Measurements from ENCODE around the gene PFN1. TPM values are rescaled to one million over a fixed set of nuclear protein-coding genes. Genes with fewer than 3 reads are reported as not detected.
A peak's percentile ranks its signal among the peaks of the same experiment; 100 is the strongest.

Gene PFN1
- total and polyA plus RNA-seq, 9 of the 15 experiments (the other 6 are each of a cell fraction or from before 2014, with no cell fraction given), result 60.5 to 1,479 (median 456) TPM

- TF ChIP-seq, protein P1, sequence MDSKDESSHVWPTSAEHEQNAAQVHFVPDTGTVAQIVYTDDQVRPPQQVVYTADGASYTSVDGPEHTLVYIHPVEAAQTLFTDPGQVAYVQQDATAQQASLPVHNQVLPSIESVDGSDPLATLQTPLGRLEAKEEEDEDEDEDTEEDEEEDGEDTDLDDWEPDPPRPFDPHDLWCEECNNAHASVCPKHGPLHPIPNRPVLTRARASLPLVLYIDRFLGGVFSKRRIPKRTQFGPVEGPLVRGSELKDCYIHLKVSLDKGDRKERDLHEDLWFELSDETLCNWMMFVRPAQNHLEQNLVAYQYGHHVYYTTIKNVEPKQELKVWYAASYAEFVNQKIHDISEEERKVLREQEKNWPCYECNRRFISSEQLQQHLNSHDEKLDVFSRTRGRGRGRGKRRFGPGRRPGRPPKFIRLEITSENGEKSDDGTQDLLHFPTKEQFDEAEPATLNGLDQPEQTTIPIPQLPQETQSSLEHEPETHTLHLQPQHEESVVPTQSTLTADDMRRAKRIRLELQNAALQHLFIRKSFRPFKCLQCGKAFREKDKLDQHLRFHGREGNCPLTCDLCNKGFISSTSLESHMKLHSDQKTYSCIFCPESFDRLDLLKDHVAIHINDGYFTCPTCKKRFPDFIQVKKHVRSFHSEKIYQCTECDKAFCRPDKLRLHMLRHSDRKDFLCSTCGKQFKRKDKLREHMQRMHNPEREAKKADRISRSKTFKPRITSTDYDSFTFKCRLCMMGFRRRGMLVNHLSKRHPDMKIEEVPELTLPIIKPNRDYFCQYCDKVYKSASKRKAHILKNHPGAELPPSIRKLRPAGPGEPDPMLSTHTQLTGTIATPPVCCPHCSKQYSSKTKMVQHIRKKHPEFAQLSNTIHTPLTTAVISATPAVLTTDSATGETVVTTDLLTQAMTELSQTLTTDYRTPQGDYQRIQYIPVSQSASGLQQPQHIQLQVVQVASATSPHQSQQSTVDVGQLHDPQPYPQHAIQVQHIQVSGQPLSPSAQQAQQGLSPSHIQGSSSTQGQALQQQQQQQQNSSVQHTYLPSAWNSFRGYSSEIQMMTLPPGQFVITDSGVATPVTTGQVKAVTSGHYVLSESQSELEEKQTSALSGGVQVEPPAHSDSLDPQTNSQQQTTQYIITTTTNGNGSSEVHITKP (IDR thresholded peaks at IDR 0.05; ENCODE audit: partially characterized antibody), result peak; percentile 96
- no peak for TF ChIP-seq BRF1 (IDR thresholded peaks at IDR 0.05; ENCODE audit: borderline replicate concordance, extremely low read depth, insufficient read length)
- TF ChIP-seq SNIP1 (IDR thresholded peaks at IDR 0.05; ENCODE audit: low read depth), result no peak; the same call in 1 of the 2 replicates
- TF ChIP-seq MTF1 (CRISPR knock-in tag; IDR thresholded peaks at IDR 0.05; ENCODE audit: borderline replicate concordance), result no peak
- TF ChIP-seq RBFOX2 (IDR thresholded peaks at IDR 0.05; ENCODE audit: low read depth, low read length), result peak; percentile 88
- TF ChIP-seq, protein P2, sequence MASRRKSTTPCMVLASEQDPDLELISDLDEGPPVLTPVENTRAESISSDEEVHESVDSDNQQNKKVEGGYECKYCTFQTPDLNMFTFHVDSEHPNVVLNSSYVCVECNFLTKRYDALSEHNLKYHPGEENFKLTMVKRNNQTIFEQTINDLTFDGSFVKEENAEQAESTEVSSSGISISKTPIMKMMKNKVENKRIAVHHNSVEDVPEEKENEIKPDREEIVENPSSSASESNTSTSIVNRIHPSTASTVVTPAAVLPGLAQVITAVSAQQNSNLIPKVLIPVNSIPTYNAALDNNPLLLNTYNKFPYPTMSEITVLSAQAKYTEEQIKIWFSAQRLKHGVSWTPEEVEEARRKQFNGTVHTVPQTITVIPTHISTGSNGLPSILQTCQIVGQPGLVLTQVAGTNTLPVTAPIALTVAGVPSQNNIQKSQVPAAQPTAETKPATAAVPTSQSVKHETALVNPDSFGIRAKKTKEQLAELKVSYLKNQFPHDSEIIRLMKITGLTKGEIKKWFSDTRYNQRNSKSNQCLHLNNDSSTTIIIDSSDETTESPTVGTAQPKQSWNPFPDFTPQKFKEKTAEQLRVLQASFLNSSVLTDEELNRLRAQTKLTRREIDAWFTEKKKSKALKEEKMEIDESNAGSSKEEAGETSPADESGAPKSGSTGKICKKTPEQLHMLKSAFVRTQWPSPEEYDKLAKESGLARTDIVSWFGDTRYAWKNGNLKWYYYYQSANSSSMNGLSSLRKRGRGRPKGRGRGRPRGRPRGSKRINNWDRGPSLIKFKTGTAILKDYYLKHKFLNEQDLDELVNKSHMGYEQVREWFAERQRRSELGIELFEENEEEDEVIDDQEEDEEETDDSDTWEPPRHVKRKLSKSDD (conservative IDR thresholded peaks at IDR 0.05; ENCODE audit: low read length), result no peak
- TF ChIP-seq HES1 (IDR thresholded peaks at IDR 0.05; ENCODE audit: low read depth), result 0 out of 2 replicates have a peak, but pooled peaks have one; percentile 48
- TF ChIP-seq ARID3A (IDR thresholded peaks at IDR 0.05; ENCODE audit: borderline replicate concordance, low read depth, low read length), result no peak
- no peak for TF ChIP-seq ZNF445 (CRISPR knock-in tag; IDR thresholded peaks at IDR 0.05; ENCODE audit: low read depth)
- no peak for TF ChIP-seq STAT5A (IDR thresholded peaks at IDR 0.05; ENCODE audit: borderline replicate concordance, low read length)
- TF ChIP-seq ZNF707 (CRISPR knock-in tag; conservative IDR thresholded peaks at IDR 0.05), result no peak
- TF ChIP-seq KDM2B (CRISPR knock-in tag; IDR thresholded peaks at IDR 0.05), result no peak
- TF ChIP-seq ATF2 (CRISPR knock-in tag; IDR thresholded peaks at IDR 0.05), result no peak
- TF ChIP-seq NR1H2 (CRISPR knock-in tag; IDR thresholded peaks at IDR 0.05), result no peak
- TF ChIP-seq ARHGAP35 (IDR thresholded peaks at IDR 0.05; ENCODE audit: partially characterized antibody), result no peak
- TF ChIP-seq ZKSCAN1 (IDR thresholded peaks at IDR 0.05; ENCODE audit: low read depth, low read length), result no peak
Observed at GRCh38 chr17:4948166-4948930, at the start of gene PFN1 (continued).
